Measurements from ENCODE around the gene OSBPL1A. TPM values are rescaled to one million over a fixed set of nuclear protein-coding genes. Genes with fewer than 3 reads are reported as not detected.

OSBPL1A gene
- 29.7 TPM for polyA plus RNA-seq (2013, experiment 1 of 2; ENCODE audit: insufficient read length)
- 35.6 TPM for polyA plus RNA-seq (2013, experiment 2 of 2; ENCODE audit: insufficient read length)

GRCh38 chr18:24397694-24398368, at the start of gene OSBPL1A:
Gene OSBPL1A (minus strand): TSS chr18:24397824. CDS start chr18:24377533, 20,291 bp downstream.
- DNase-seq, result peak; percentile 94

GRCh38 chr18:24446953-24447538, 49.4 kb upstream of the OSBPL1A start:
- DNase-seq, result no peak

GRCh38 chr18:24446453-24446852, 48.8 kb upstream of the OSBPL1A start:
- no peak for DNase-seq

GRCh38 chr18:24443870-24444269, 46.2 kb upstream of the OSBPL1A start:
- DNase-seq, result no peak

GRCh38 chr18:24436939-24437338, 39.3 kb upstream of the OSBPL1A start:
- DNase-seq, result no peak

GRCh38 chr18:24432618-24433017, 35.0 kb upstream of the OSBPL1A start:
- DNase-seq, result no peak

- no peak for DNase-seq
These were observed 31.6 kb upstream of the OSBPL1A start for GRCh38 chr18:24429188-24429587.

GRCh38 chr18:24428709-24429108, 31.1 kb upstream of the OSBPL1A start:
- DNase-seq, result no peak

- peak; percentile 4 for DNase-seq
These were observed 29.9 kb upstream of the OSBPL1A start for GRCh38 chr18:24427484-24427883.

GRCh38 chr18:24426398-24427294, 29.0 kb upstream of the OSBPL1A start, which contains the start of gene IMPACT:
Gene IMPACT (plus strand): TSS chr18:24426670. CDS start chr18:24426757, 87 bp downstream.
- peak; percentile 88 for DNase-seq

GRCh38 chr18:24426073-24426397, 28.4 kb upstream of the OSBPL1A start:
- DNase-seq, result no peak

- DNase-seq, result no peak
These were observed 24.2 kb upstream of the OSBPL1A start for GRCh38 chr18:24421831-24422230.

- DNase-seq, result no peak
These were observed 22.9 kb upstream of the OSBPL1A start for GRCh38 chr18:24420551-24420950.

- DNase-seq, result no peak
These were observed 19.9 kb upstream of the OSBPL1A start for GRCh38 chr18:24417480-24417879.

- no peak for DNase-seq
These were observed 16.9 kb upstream of the OSBPL1A start for GRCh38 chr18:24414349-24415003.

- DNase-seq, result no peak
These were observed 15.5 kb upstream of the OSBPL1A start for GRCh38 chr18:24413148-24413547.

GRCh38 chr18:24408496-24408895, 10.9 kb upstream of the OSBPL1A start:
- no peak for DNase-seq

- DNase-seq, result no peak
These were observed 7.0 kb upstream of the OSBPL1A start for GRCh38 chr18:24404591-24404990.

- no peak for DNase-seq
These were observed 5.5 kb upstream of the OSBPL1A start for GRCh38 chr18:24403076-24403475.

- no peak for DNase-seq
These were observed 4.7 kb upstream of the OSBPL1A start for GRCh38 chr18:24402209-24402785.

GRCh38 chr18:24400587-24400986, 3.0 kb upstream of the OSBPL1A start:
- DNase-seq, result no peak

GRCh38 chr18:24398540-24398939, 916 bp upstream of the OSBPL1A start:
- DNase-seq, result peak; percentile 59

All from fibroblast of skin of scalp (primary cell).